HG03139 (cell line): ENCODE results near the gene RCC1.
"Not testable (repeated sequence)": the region's sequence is repeated elsewhere in the genome, so short reads cannot be mapped to it uniquely, and the experiment has no call there.

Experiments used
- ATAC-seq: cut with Tn5 transposase; IDR thresholded peaks from one replicate; pipeline ENCODE4 v1.9.1; 2021; ENCODE audit not compliant: unreplicated experiment

RCC1 gene

GRCh38 chr1:28582248-28582615, 76.4 kb downstream of the RCC1 start:
- ATAC-seq: no peak

GRCh38 chr1:28586585-28587391, 80.9 kb downstream of the RCC1 start:
- ATAC-seq: not testable (repeated sequence)
